NCI-H82 (cell line): Measurements from ENCODE around the gene PRKG1.
"Not testable (repeated sequence)": the region's sequence is repeated elsewhere in the genome, so short reads cannot be mapped to it uniquely, and the experiment has no call there.

Experiments
- DNase-seq: peaks from one replicate; lab custom pipeline; 2025; lab: John Stamatoyannopoulos, UW

PRKG1 gene

GRCh38 chr10:52019077-52019555 is 944.8 kb downstream of the PRKG1 start:
- no peak for DNase-seq

- no peak for DNase-seq
Observed at GRCh38 chr10:52019656-52020055, 945.4 kb downstream of the PRKG1 start.

- no peak for DNase-seq
Observed at GRCh38 chr10:52020173-52020572, 945.9 kb downstream of the PRKG1 start.

- DNase-seq, result no peak
Observed at GRCh38 chr10:52020702-52021101, 946.4 kb downstream of the PRKG1 start.

GRCh38 chr10:52027055-52027705 is 952.9 kb downstream of the PRKG1 start:
- no peak for DNase-seq

GRCh38 chr10:52028523-52028858 is 954.2 kb downstream of the PRKG1 start:
- DNase-seq, result no peak

GRCh38 chr10:52029628-52030027 is 955.3 kb downstream of the PRKG1 start:
- DNase-seq, result no peak

- DNase-seq, result no peak
Observed at GRCh38 chr10:52030051-52030790, 955.9 kb downstream of the PRKG1 start.

GRCh38 chr10:52030975-52031374 is 956.7 kb downstream of the PRKG1 start:
- no peak for DNase-seq

GRCh38 chr10:52031771-52032170 is 957.5 kb downstream of the PRKG1 start:
- DNase-seq, result no peak

- DNase-seq, result no peak
Observed at GRCh38 chr10:52032681-52033629, 958.7 kb downstream of the PRKG1 start.

- DNase-seq, result not testable (repeated sequence)
Observed at GRCh38 chr10:52039002-52039793, 964.9 kb downstream of the PRKG1 start.

GRCh38 chr10:52040486-52040885 is 966.2 kb downstream of the PRKG1 start:
- DNase-seq, result no peak

GRCh38 chr10:52043811-52044210 is 969.5 kb downstream of the PRKG1 start:
- DNase-seq, result no peak

- DNase-seq, result no peak
Observed at GRCh38 chr10:52048051-52048450, 973.8 kb downstream of the PRKG1 start.

GRCh38 chr10:52050429-52051047 is 976.3 kb downstream of the PRKG1 start:
- no peak for DNase-seq

- DNase-seq, result no peak
Observed at GRCh38 chr10:52053497-52053896, 979.2 kb downstream of the PRKG1 start.

- DNase-seq, result no peak
Observed at GRCh38 chr10:52056291-52056690, 982.0 kb downstream of the PRKG1 start.

GRCh38 chr10:52059089-52059488 is 984.8 kb downstream of the PRKG1 start:
- no peak for DNase-seq

GRCh38 chr10:52063159-52063558 is 988.9 kb downstream of the PRKG1 start:
- no peak for DNase-seq
